Right lung (tissue), 10 donors: ENCODE data around the gene ERCC6L. TPM values are rescaled to one million over a fixed set of nuclear protein-coding genes. Genes with fewer than 3 reads are reported as not detected.
A peak's percentile ranks its signal among the peaks of the same experiment; 100 is the strongest.

Experiments
- DNase-seq, 2 donors: peaks; one replicate each; pipeline ENCODE4 v3.0.0-alpha.2; 2013
- long read RNA-seq, 8 donors: transcript quantifications; one replicate each; lab custom pipeline, GENCODE V29; 2026
- polyA plus RNA-seq, 5 donors: library from polyadenylated mRNA; unstranded; fragments of 120-200 nt; gene quantifications; one replicate each; pipeline versions ENCODE4 v1.2.1 to v1.2.3, GENCODE V29; 2013; ENCODE audit warnings: inconsistent platforms in 1 of 5, low replicate concordance in 1 of 5; ENCODE audit not compliant: insufficient read length in 5 of 5, insufficient read depth in 1 of 5

Gene ERCC6L, protein sequence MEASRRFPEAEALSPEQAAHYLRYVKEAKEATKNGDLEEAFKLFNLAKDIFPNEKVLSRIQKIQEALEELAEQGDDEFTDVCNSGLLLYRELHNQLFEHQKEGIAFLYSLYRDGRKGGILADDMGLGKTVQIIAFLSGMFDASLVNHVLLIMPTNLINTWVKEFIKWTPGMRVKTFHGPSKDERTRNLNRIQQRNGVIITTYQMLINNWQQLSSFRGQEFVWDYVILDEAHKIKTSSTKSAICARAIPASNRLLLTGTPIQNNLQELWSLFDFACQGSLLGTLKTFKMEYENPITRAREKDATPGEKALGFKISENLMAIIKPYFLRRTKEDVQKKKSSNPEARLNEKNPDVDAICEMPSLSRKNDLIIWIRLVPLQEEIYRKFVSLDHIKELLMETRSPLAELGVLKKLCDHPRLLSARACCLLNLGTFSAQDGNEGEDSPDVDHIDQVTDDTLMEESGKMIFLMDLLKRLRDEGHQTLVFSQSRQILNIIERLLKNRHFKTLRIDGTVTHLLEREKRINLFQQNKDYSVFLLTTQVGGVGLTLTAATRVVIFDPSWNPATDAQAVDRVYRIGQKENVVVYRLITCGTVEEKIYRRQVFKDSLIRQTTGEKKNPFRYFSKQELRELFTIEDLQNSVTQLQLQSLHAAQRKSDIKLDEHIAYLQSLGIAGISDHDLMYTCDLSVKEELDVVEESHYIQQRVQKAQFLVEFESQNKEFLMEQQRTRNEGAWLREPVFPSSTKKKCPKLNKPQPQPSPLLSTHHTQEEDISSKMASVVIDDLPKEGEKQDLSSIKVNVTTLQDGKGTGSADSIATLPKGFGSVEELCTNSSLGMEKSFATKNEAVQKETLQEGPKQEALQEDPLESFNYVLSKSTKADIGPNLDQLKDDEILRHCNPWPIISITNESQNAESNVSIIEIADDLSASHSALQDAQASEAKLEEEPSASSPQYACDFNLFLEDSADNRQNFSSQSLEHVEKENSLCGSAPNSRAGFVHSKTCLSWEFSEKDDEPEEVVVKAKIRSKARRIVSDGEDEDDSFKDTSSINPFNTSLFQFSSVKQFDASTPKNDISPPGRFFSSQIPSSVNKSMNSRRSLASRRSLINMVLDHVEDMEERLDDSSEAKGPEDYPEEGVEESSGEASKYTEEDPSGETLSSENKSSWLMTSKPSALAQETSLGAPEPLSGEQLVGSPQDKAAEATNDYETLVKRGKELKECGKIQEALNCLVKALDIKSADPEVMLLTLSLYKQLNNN
- polyA plus RNA-seq, result 1 to 10 TPM; 2.5 to 7.9 (median 3.9) TPM
- long read RNA-seq, donor 1, full-length matches to known transcripts, result 3 of 3 reads
- long read RNA-seq, donor 1, partial matches to known transcripts, result 0 of 3 reads
- long read RNA-seq, donor 1, other reads (novel, unspliced or antisense), result 0 of 3 reads
- long read RNA-seq, donor 2, full-length matches to known transcripts, result 1 of 1 reads
- long read RNA-seq, donor 2, partial matches to known transcripts, result 0 of 1 reads
- long read RNA-seq, donor 2, other reads (novel, unspliced or antisense), result 0 of 1 reads
- long read RNA-seq, donor 3, full-length matches to known transcripts, result 2 of 2 reads
- long read RNA-seq, donor 3, partial matches to known transcripts, result 0 of 2 reads
- long read RNA-seq, donor 3, other reads (novel, unspliced or antisense), result 0 of 2 reads
- long read RNA-seq, donor 4, full-length matches to known transcripts, result 1 of 1 reads
- long read RNA-seq, donor 4, partial matches to known transcripts, result 0 of 1 reads
- long read RNA-seq, donor 4, other reads (novel, unspliced or antisense), result 0 of 1 reads
- long read RNA-seq, donor 5, full-length matches to known transcripts, result 5 of 5 reads
- long read RNA-seq, donor 5, partial matches to known transcripts, result 0 of 5 reads
- long read RNA-seq, donor 5, other reads (novel, unspliced or antisense), result 0 of 5 reads
- long read RNA-seq, donor 6, full-length matches to known transcripts, result 1 of 1 reads
- long read RNA-seq, donor 6, partial matches to known transcripts, result 0 of 1 reads
- long read RNA-seq, donor 6, other reads (novel, unspliced or antisense), result 0 of 1 reads
- long read RNA-seq, donor 7, full-length matches to known transcripts, result 1 of 1 reads
- long read RNA-seq, donor 7, partial matches to known transcripts, result 0 of 1 reads
- long read RNA-seq, donor 7, other reads (novel, unspliced or antisense), result 0 of 1 reads
- long read RNA-seq, donor 8, full-length matches to known transcripts, result 2 of 2 reads
- long read RNA-seq, donor 8, partial matches to known transcripts, result 0 of 2 reads
- long read RNA-seq, donor 8, other reads (novel, unspliced or antisense), result 0 of 2 reads

DNA sequence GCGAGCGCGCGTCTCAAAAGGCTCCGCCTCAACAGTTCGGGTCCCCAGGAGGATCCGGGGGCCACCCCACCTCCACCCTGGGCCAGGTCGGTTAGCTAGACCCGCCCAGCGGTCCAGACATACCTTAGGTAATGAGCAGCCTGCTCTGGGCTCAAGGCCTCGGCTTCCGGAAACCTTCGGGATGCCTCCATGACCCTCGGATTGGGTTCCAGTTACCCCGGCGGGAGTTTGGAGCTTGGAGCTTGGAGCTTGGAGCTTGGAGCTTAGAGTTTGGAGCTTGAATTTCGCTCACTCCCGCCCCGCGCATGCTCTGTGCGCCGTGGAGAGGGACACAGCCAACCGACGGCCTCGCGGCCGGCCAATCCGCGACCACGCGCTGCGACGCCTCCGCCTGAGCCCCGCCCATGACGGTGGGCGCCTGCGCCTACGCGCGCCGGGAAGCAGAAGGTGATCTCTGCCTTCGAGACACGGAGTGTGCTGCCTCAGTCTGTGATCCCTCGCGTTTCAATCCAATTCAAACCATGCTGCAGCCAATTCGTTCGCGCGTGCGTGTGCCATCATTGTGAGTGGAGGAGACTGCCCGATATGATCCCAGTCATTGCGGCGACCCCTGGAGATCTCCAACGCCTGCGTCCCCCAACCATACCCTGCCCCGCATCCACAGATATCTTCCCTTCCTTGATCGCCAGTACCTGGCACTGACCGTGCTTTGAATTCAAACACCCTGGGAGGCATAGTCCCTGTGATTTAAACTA lies at the start of gene ERCC6L:
TSS of gene ERCC6L (minus strand) at position 307 of the 755 bp plus-strand sequence. CDS start at position 191, 116 bp downstream.
- DNase-seq, result peak; percentile 83 to 85

DNA sequence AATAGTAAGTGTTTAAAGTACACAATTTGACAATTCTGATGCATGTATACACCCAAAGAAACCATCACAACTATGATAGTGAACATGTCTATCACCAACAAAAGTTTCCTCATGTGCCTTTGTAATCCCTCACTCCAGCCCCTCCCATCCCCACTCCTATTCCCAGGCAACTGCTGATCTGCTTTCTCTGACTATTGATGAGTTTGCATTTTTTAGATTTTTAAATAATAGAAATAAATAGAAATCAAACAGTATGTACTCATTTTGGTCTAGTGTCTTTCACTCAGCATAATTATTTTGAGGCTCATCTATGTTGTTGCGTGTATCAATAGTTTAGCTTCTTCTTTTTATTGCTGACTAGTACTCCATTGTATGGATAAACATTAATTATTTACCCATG lies 43.5 kb upstream of the ERCC6L start:
- no peak for DNase-seq

DNA sequence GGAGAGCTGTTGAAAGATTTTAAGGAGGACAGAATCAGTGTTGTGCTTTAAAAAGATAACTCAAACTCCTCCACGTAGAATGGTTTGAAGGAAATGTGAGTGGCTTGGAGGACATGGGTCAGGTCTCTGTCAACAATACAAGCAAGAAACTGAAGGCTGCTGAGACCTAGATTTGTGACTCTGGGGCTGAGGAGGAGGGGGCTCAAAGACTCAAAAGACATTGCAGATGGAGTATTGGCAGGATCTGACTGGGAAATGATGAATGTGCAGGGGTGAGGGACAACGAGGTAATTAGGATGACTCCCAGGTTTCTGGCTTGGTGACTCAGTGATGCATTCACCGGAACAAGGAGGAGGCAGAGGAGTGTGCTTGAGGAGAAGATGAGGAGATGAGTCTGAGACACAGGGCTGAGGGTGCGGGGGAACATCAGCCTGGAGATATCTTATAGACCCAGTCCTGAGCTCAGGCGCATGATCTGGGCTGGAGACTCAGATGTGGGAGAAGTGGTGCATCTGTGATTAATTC lies 41.6 kb upstream of the ERCC6L start:
- DNase-seq, result no peak

DNA sequence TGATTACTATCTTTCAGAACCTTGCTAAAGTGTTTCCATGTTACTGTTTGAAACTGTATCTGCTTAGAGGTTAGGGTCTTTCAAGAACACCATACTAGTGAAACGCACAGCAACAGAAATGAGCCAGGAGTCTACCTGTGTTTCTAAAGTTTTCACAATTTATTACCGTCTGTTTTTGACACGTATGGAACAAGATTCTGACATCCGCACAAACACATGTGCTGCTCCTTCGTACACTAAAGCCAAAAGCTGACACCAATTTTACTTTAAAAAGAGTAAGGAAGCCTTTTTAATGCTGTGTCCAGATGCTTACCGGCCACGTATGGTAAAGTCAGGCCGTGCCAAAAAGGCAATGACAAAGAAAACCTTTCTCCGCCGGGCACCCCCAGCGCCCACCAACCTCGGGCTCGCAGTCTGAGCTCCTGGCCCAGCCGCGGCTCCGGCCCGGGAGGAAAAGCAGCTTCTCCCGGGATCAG lies 37.7 kb upstream of the ERCC6L start:
- peak in 1 of 2 donors; percentile 8 for DNase-seq

DNA sequence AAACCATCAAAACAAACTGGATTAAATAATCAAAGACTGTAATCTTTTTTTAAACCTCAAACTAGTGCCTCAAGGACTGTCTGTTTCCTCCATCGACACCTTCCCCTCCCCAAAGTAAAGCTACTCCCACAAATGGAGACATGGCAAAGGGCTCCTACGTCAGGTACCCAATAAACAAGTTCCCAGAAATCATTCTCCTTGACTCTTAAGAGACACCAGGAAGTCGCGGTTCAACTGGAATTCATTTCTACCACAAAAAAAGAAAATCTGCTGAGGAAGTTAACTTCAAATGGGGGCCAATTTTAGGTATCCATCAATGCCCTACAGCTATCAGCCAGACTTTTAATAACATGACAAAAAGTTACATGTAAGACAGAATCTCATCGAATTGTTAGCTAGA lies 35.7 kb upstream of the ERCC6L start:
- DNase-seq, result no peak

DNA sequence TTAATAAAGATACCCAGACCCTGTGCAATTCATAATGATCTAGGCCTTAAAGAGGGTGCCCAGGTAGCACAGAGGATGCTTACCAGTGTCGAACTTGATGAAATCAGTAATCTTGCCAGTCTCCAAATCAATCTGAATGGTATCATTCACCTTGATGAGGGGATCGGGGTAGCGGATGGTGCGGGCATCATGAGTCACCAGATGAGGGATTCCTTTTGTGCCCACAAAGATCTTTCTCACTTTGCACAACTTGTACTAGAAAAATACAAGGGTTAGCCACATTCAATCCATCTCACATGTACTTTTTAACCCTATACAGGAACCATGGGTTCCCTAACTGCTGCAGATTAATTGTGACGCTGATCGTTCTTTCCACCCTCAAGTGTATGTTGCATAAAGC lies 34.9 kb upstream of the ERCC6L start:
- DNase-seq, result no peak

DNA sequence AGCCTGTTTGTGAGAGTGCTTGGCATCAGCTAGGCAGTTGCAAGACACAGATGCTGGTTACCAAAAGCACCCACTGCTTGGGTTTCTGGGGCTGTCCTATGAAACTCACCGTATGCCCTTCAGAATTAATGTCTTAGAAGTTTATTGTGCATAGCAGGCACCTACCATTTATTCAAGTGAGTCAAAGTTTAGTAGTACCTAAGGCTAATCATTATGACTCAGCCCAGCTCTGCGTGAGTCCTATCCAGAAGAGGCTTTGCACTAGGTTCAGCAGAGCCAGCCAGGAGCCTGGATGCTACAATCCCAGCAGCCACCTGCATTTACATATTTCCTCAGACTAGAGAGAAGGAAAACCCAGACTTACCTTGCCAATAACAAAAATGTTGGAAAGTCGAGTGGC lies 34.0 kb upstream of the ERCC6L start:
- no peak for DNase-seq

DNA sequence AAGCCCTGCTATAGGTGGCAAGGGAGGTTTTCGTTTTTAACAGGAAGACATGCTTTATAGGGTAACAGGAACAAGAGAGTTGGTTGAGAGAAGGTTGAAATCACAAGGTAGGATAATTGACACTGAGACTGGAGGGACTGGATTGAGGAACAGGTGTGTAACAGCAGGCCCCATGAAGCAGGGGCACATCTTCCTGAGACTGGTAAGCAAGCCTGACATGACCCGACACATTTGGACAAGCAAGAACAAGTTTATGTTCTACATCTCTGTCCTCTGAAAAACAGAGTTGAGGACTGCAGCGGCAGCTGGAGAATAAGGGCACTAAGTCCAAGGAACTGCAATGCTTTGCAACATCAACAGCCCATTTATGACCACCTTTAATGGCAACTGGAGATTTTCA lies 33.0 kb upstream of the ERCC6L start:
- DNase-seq, result no peak

DNA sequence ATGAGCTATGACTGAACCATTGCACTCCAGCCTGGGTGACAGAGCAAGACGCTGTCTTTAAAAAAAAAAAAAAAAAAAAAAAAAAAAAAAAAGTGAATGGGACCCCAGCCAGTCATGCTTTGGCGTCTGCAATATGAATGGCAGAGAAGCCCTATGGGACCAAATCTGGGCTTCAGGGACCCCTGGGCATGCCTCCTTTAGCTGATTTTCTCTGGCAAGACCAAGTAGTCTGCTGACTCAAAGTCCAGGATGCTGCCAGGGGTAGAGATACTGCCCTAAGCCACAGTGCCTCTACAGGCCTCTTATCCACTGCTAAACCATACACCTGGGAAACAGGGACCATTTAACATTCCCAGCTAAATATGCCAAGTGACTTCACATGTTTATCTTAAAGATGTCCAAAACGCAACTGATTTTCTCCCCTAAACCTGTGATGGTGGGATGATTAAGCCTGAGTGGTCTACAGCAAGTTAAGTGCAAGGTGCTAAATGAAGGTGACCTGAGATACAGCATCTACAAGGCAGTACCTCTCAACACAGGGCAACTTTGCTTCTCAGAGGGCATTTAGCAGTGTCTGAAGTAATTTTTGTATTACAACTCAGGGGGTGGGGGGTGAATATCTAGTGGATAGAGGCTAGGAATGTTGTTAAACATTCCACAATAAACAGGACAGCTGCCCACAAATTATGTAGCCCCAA lies 32.4 kb upstream of the ERCC6L start:
- DNase-seq, result no peak

DNA sequence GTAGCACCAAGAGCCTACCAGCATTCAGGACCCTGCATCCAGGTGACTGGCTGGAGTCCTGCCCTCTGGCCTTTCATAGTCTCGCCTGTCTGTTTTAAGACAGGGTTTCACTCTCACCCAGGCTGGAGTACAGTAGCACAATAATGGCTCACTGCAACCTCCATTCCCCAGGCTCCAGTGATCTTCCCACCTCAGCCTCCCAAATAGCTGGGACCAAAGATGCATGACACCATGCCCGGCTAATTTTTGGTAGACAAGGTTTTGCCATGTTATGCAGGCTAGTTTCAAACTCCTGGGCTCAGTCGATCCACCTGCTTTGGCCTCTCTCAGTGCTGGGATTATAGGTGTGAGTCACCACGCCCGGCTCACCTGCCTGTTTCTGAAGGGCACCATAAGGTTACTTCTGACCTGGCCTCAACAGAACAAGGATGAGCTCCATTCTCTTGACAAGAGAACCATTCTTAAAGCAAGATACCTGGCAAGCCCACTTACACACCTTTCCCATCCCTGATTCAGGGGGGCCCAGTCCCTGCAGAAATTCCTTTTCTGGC lies 31.6 kb upstream of the ERCC6L start:
- DNase-seq, result no peak

DNA sequence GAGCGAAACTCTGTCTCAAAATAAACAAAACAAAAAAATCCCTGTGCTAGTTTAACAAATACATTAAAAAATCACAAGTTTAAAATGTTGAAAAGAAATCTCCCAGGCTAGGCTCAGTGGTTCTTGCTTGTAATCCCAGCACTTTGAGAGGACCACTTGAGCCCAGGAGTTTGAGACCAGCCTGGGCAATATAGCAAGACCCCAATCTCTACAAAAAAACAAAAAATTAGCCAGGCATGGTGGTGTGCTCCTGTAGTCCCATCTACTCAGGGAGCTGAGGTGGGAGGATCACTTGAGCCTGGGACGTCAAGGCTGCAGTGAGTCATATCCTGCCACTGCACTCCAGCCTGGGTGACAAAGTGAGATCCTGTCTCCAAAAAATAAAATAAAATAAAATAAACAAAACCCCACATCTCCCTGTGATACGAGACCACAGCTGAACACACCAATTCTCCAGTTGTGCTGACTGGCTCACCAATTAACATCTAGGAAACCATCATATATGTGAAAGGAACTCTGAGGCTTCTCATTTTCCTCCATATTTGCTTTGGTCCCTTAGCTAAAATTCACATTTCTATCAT lies 30.9 kb upstream of the ERCC6L start:
- no peak for DNase-seq

DNA sequence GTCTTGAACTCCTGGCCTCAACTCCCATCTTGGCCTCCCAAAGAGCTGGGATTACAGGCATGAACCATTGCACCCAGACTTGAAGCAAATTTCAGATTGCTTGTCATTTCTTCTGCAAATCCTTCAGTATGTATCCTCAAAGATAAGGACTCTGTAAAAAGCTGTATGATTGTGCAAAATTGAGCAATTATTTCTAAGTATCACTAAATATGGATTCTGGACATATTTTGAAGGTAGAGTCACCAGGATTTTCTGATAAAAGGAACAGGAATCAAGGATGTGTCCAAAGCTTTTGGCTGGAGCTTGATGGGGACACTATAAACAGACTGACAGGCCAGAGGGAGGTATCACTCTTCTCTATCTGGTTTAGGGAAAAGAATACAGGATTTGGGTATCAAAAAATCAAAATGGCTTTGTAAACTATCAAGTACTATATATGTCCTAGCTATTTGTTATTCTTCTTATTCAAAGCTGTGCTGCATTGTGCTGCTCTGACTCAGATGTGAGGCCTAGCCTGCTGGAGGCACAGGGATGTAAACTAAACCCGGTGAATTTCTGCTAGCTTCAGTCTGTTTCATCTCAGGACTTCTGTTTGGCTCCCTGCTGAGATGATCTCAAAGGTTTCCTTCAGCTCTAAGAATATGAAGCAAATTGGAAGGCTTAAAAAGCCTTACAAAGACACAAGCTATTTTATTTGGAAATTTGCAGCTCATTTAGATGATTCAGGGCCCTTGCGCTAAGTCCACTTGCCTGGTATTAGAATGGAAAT lies 30.0 kb upstream of the ERCC6L start:
- DNase-seq, result no peak

DNA sequence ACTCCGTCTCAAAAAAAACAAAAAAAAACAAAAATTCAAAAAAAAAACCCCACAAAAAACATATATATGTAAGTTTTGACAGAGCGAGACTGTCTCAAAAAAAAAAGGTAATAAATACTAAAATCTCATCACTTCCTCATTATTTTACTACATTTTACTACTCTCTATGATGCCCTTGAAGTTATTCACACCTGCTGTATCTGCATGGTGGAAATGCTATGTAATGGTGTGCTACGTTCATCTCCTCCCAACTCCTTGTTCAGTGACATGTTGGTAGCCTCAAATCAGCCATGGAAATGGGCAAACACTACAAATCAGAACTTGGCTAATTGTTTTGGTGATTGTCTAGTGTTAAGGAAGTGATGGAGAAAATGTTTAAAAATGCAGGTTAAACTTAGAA lies 26.4 kb upstream of the ERCC6L start:
- DNase-seq, result no peak

DNA sequence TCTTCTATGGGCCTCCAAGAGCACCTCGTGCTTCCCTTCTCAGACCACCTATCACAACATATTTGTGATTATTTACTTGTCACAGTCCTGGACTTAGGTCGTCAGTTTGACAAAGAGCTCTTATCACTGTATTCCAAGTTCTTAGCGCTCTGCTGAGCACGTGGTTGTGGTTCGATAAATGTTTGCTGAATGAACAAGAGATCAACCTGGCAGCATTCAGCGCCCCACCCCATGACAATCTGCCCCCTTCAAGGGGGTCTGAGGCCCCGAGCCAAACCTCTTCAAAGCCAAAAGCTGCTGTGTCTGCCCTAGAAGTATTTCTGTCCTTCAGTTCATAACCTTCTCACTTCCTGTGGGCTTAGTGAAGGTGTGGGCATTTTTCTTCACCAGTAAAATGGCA lies 23.2 kb upstream of the ERCC6L start:
- DNase-seq, result no peak

DNA sequence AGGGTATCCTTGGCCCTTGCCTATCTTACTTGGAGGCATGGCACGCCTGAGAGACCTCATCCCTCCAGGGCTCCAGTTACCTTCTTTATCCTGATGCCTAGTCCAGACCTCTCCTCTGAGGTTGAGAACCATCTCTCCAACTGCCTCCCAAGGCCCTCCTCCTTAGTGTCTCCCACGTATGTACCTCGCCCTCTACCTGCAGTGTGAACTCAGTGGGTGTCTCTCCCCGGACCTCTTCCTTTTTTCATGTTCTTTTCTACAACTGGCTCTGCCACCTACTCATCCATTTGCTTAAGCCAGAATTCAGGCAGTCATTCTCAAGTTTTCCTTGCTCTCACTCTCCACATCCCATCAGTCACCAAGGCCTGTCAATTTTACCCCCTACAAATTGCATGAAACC lies 21.6 kb upstream of the ERCC6L start:
- DNase-seq, result no peak

DNA sequence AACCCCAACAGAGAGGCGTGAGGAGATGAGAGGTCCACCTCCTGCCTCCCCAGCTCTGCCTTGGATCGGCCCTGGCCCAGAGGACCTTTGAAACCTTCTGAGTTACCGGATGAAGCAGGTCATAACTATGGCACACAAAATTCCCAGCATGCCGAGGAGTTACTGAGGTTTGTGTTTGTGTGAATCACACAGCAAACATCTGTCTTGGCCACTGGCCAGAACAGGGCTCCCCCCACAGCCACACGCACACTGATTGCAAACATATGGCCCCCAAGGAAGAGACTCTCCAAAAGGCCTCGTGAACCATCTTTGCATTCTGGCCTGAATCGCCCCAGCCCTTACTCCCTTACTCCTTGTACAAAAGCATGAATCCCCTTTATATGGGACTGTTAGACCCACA lies 19.3 kb upstream of the ERCC6L start:
- no peak for DNase-seq
